ENCODE measurements around the gene APEX1.
"Not testable (repeated sequence)": the region's sequence is repeated elsewhere in the genome, so short reads cannot be mapped to it uniquely, and the experiment has no call there.

Gene APEX1

DNA sequence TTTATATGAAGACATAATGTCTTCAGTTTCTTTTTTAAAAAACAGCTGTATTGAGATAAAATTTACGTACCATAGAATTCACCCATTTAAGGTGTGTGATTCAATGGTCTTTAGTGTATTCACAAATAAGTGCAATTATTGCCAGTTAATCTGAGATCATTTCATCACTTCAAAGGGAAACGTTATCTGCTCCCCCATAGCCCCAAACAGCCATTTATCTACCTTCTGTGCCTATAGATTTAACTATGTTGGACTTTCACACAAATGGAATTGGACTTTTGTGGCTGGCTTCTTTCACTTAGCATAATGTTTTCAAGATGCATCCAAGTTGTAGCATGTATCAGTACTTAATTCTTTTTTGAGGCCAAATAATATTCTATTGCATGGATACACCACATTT lies 23.9 kb downstream of the APEX1 start:
- no peak for DNase-seq

DNA sequence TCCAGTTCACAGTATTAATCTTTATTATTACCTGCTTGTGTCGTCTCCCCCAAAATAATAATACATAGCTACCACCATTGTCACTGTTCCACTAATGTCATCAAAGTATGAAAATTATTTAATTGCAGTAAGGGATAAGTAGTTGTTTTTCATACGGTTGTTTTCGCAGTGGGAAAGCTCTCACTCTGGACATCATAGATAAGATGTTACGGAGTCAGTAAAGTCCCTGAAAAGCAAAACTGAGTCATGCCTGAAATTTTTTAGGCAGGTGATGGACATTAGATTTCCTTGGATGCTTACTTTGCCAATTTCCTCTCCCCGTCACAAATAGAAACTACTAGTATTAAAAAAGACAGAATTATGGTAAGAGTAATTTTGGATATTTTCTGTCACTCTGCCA lies 27.4 kb downstream of the APEX1 start:
- DNase-seq = no peak

DNA sequence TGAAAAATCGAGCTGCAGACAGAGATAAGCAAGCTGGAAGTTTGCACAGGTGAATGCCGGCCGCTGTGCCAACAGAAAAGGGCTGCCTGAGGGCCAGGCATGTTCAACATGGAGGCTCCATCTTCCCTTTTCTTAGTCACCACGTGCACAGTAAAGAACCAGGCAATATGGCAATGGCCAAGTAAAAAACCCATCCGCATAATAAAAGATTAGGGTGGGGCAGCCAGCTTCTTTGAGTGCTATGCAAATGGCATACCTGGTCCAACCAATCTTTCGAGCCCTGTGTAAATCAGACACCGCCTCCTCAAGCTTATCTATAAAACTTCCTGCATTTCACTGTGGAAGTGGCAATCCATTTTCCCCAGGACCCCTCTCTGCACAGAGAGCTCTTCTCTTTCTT lies 30.9 kb downstream of the APEX1 start:
- no peak for DNase-seq

DNA sequence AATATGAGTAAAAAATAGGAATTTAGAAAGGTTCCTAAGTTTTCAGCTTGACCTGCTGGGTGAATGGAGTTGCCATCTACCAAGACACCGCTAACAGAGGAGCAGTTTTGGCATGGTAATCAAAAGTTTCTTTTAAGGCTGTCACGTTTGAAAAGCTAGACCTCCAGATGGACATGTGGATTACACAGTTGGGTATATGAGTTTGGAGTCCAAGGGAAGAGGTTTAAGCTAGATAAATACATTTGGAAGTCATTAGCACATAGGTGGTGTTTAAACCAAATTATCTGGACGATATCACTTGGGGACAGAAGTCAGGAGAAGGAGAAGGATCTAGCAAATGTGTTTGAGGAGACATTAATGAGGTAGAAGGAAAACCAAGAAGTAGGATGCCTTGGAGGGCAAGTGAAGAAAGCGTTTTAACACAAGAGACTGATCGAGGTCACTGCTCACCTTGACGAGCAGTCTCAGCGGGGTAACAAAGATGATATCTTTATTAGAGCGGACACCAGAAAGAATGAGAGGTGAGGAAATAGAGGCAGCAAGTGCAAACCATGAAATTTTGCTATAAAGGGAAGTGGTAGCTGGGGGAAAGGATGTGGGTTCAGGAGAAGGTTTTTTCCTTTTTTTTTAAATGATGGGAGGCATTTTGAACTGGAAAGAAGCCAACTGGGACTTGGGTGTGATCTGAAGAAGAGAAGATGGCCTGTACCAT lies 31.8 kb downstream of the APEX1 start:
- DNase-seq = no peak

DNA sequence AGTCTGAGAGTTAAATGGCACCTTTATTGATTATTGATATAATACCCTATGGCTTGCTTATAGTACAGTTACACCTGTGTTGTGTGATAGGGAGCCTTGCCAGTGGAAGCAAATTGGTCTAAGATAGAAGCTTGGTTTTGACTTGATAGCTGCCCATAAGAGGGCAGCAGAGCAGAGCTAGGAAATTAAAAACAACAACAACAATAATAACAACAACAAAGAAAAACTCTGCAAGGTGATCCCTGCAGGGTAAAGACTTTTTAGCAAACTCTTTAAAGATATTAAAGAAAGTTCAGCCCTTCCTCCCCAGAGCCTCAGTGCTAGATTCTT lies 32.3 kb downstream of the APEX1 start:
- DNase-seq = no peak

DNA sequence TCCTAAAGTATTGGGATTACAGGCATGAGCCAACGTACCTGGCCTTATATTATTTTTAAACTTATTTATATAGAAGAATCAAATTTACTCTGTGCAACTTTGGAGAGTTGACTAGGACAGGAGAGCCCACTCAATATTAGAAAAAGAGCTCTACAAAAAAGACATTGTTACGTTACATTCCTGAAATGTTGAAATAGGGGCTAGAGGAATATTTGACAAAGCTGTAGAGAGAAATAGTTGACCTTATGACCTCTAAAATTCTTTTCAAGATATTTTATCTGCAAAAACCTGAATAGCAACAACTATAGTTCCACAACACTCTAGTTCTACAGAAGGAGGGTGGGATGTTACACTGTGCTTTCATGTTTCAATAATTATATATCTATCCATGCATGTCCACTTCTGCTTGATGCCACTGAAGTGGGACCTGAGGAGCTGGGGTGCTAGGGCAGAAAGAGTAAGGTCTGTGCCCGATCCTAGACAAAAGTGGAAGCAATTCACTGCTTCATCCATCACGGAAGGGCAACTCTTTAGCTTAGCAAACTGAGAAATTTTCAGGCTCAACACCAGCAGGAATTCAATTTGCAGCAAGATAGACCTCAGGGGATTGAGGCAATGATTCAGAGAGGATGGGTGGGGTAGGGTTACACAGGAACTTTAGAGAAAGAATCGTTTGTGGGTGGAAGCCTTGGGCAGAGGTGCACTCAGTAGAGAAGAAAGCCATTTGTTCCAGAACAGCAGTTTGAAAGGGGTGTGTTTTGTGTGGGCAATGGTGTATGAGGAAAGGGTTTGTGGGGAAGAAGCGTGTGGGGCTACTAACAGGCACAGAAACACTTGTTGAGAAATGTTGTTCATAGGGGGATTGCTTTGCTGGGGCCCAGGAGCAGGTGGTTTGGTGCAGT lies 34.3 kb downstream of the APEX1 start:
- DNase-seq = no peak

DNA sequence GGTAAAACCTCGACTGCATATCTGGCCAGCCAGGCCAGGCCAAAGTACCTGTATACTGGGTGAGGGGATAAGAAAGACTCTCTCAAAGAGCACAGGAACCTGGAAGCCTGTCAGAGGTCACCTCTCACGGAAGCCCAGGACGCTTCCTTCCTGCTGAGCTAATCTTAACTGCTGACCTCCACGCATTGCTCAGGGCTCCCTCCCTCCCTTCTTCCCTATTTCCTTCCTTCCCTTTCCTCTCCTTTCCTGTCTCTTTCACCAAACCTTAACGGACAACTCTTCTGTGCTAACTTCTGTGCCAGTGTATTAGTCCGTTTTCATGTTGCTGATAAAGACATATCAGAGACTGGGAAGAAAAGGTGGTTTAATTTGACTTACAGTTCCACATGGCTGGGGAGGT lies 35.5 kb downstream of the APEX1 start:
- DNase-seq = no peak

DNA sequence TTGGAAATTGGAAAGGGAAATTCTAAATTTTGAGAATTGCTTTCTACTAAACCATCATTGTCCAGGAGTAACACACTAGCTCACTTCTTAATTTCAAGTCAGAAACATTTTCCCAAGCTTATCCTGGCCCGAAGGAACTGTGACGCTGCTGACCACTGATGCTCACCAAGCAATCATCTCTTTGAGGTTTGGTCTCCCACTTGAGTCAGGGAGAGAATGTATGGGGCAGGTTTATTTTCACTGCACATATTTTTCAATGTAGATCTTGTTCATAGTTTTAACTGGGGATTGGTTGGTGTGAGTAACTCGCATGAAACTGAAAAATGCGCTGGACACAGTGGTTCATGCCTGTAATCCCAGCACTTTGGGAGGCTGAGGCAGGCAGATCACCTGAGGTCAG lies 37.5 kb downstream of the APEX1 start:
- no peak for DNase-seq

DNA sequence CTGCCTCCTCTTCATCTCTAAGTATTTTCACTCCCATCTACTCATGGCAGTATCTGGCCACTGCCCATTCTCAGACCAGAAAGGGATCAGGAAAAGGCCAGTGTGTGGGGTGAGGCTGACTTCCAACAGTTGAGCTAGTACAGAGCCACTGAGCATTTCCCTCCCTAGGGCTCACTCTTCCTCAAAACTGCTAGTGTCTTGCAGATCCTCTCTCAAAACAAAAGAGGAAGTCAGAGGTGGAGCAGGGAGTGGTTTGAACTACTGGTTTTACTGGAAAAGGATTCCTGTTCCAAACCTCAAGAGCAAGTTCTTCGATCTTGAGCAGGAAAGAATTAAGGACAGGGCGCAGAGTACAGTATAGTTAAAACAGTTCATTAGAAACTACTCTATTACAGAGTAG lies 38.6 kb downstream of the APEX1 start:
- no peak for DNase-seq

DNA sequence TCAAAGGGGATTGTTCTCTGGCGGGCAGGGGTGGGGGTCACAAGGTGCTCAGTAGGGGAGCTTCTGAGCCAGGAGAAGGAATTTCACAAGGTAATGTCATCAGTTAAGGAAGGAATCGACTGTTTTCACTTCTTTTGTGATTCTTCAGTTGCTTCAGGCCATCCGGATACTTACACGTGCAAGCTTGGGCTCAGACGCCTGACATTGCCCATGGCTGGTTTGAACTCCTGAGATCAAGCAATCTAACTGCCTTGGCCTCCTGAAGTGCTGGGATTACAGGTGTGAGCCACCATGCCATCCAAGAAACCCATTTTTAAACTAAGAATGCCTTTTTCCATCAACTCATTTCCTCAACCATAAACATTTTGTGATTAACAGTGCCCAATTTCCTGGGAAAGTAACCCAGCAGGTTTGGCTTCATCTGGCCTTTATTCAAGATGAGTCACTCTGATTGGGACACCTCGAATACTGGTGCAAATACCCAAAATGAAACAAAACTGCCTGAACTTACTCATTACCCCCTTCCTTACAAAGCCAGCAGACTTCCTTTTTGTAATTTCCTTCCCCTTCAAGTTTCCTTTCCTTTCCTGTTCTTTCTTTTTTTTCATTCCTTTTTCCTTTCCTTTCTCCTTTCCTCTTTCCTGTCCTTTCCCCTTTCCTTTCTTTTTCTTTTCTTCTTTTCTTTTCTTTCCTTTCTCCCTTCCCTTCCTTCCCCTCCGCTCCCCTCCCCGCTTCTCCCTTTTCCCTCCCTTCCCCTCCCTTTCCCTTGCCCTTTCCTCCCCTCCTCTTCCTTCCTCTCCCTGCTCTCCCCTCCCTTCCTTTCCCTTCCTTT lies 40.1 kb downstream of the APEX1 start:
- DNase-seq = no peak

DNA sequence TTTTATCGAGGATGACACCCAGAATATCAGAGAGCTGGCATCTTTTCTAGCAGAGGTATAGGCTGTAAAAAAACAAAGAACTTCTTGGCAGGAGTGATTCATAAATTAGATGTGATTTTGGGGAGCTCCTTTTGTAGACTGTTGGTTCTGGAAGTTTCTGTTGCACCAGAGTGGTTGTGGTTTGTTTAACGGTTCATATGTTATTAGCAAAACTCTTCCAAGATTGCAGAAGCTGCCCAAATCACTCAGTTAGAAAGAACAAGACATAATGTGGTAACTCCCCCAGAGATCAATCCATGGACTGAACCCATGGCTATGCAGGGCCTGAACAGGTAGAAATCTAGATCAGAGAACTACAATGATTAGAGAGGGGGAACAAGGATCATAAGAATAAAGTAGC lies 43.6 kb downstream of the APEX1 start:
- DNase-seq = no peak

DNA sequence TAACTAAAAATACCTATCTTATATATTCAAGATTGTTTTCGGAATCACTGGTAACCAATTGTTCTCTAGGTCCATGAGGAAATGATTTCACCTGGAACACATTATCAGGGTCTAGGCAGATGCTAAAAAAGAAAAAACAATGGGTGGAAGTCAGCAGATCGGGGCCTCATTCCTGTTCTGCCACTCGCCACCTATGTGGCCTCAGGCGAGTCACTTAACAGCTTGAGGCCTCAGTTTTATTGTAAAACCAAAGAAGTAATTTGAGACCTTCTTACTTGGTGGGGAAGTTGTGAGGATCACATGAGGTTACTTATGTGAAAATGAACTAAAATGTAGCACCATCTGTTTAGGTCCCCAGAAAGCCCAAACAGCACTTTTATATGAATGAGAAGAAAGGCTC lies 44.1 kb downstream of the APEX1 start:
- DNase-seq = no peak

DNA sequence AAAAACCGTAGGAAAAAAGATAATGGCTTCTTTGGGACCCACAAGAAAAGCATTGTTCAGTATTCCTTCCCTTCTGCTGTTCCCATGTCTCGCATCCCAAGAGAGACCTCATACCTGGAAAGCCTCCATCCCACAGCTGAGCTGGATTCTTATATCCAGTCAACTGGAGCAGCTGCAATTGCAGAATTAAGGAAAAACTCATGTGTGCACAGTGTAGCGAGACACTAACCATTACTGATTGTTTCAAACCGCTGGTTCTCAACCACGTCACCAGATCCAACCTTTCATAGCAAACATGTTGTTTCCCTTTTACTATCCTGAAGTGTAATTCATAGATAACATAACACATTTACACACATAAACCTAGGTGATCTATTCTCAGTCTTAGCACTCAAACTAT lies 44.9 kb downstream of the APEX1 start:
- no peak for DNase-seq

DNA sequence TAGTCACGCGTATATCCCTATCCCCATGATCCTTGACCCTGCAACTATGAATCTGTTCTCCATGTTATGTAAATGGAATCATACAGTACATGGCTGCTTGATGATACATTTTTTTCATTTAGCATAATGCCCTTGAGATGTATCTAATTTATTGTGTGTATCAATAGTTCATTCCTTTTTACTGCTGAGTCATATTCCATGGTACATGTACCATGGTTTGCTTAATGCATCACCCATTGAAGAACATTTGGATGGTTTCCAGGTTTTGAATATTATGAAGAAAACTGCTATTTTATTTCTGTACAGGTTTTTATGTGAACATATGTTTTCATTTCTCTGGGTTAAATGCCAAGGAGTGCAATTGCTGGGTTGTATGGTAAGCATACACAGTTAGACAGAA lies 46.3 kb downstream of the APEX1 start:
- DNase-seq = no peak

DNA sequence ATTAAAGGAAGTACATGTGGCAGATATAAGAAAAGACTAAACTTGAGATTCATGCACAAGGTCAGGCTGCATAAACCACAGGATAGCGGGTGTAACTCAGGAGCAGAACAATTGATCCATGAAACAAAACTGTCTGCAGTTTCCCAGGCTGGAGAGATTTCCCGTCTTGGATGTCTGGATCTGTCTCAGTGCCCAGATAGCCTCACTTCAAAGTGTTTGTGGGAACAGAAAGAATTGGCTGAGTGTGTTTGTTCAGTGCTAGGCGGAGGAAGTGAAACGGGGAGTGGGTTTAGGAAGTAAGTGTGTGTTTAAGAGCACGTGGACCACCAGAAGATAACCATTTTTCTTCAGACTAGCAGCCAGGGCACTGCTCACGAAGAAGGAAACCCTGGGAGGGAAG lies 48.9 kb downstream of the APEX1 start:
- no peak for DNase-seq

DNA sequence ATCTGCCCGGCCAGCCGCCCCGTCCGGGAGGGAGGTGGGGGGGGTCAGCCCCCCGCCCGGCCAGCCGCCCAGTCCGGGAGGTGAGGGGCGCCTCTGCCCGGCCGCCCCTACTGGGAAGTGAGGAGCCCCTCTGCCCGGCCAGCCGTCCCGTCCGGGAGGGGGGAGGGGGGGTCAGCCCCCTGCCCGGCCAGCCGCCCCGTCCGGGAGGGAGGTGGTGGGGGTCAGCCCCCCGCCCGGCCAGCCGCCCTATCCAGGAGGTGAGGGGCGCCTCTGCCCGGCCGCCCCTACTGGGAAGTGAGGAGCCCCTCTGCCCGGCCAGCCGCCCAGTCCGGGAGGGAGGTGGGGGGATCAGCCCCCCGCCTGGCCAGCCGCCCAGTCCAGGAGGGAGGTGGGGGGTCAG lies 51.2 kb downstream of the APEX1 start:
- not testable (repeated sequence) for DNase-seq

DNA sequence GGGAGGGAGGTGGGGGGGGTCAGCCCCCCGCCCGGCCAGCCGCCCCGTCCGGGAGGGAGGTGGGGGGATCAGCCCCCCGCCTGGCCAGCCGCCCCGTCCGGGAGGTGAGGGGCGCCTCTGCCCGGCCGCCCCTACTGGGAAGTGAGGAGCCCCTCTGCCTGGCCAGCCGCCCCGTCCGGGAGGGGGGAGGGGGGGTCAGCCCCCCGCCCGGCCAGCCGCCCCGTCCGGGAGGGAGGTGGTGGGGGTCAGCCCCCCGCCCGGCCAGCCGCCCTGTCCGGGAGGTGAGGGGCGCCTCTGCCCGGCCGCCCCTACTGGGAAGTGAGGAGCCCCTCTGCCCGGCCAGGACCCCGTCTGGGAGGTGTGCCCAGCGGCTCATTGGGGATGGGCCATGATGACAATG lies 51.7 kb downstream of the APEX1 start:
- DNase-seq = not testable (repeated sequence)

Data from NCI-H1092 treated with DMSO at 0.1 percent for 48 hours (cell line).